HG03139 (cell line): Measurements from ENCODE around the gene RIF1.
A peak's percentile ranks its signal among the peaks of the same experiment; 100 is the strongest.

Source experiments
- ATAC-seq: cut with Tn5 transposase; IDR thresholded peaks from one replicate; pipeline ENCODE4 v1.9.1; 2021; ENCODE audit not compliant: unreplicated experiment

Gene RIF1, protein sequence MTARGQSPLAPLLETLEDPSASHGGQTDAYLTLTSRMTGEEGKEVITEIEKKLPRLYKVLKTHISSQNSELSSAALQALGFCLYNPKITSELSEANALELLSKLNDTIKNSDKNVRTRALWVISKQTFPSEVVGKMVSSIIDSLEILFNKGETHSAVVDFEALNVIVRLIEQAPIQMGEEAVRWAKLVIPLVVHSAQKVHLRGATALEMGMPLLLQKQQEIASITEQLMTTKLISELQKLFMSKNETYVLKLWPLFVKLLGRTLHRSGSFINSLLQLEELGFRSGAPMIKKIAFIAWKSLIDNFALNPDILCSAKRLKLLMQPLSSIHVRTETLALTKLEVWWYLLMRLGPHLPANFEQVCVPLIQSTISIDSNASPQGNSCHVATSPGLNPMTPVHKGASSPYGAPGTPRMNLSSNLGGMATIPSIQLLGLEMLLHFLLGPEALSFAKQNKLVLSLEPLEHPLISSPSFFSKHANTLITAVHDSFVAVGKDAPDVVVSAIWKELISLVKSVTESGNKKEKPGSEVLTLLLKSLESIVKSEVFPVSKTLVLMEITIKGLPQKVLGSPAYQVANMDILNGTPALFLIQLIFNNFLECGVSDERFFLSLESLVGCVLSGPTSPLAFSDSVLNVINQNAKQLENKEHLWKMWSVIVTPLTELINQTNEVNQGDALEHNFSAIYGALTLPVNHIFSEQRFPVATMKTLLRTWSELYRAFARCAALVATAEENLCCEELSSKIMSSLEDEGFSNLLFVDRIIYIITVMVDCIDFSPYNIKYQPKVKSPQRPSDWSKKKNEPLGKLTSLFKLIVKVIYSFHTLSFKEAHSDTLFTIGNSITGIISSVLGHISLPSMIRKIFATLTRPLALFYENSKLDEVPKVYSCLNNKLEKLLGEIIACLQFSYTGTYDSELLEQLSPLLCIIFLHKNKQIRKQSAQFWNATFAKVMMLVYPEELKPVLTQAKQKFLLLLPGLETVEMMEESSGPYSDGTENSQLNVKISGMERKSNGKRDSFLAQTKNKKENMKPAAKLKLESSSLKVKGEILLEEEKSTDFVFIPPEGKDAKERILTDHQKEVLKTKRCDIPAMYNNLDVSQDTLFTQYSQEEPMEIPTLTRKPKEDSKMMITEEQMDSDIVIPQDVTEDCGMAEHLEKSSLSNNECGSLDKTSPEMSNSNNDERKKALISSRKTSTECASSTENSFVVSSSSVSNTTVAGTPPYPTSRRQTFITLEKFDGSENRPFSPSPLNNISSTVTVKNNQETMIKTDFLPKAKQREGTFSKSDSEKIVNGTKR (N-terminal part only)

GRCh38 chr2:151409601-151410484 is at the start of gene RIF1:
Gene RIF1 (plus strand): TSS chr2:151409902. CDS start chr2:151410424, 522 bp downstream.
- peak; percentile 93 for ATAC-seq

GRCh38 chr2:151361674-151362370 is 47.9 kb upstream of the RIF1 start:
- no peak for ATAC-seq

DNA sequence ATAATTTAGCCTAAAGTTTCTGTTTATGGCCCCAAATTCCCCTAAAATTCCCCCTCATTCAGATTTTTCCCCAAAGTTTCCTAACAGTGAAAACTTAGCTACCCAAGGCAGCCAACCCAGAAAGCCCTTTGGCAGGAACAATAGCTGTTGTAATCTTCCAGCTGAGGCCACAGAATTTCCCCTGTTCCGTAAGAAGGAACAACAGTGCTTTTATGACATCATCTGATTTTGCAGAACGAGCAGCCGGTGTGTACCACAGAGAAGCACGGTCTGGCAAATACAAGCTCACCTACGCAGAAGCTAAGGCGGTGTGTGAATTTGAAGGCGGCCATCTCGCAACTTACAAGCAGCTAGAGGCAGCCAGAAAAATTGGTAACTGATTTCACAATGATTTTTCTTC is 46.0 kb upstream of the RIF1 start:
- peak; percentile 60 for ATAC-seq

- ATAC-seq: no peak
Observed at GRCh38 chr2:151367571-151367970, 42.1 kb upstream of the RIF1 start.

- ATAC-seq: peak; percentile 96
Observed at GRCh38 chr2:151374436-151374835, 35.3 kb upstream of the RIF1 start.

- ATAC-seq: no peak
Observed at GRCh38 chr2:151379169-151379568, 30.5 kb upstream of the RIF1 start.

- no peak for ATAC-seq
Observed at GRCh38 chr2:151380580-151381235, 29.0 kb upstream of the RIF1 start.

GRCh38 chr2:151381266-151381665 is 28.4 kb upstream of the RIF1 start:
- ATAC-seq: no peak

- ATAC-seq: no peak
Observed at GRCh38 chr2:151388011-151388410, 21.7 kb upstream of the RIF1 start.

DNA sequence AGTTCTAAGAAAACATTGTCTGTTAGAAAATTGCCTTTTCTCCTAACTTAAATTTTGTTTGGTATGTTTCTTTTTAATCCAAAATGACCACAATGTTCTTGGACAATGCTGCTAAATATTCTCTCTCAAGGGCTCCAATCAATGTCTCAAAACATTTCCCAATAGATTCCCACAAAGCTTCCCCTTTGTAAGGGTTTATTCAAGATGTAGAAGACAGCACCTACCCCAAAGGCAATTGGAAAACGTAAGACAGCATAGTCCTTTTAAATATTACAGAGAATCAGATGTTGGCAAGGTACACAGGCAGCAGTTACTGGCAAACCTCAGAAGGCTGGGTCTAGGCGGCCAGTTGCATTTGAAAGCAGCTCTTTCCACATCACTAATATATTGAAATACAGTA is 18.3 kb upstream of the RIF1 start:
- ATAC-seq: no peak

DNA sequence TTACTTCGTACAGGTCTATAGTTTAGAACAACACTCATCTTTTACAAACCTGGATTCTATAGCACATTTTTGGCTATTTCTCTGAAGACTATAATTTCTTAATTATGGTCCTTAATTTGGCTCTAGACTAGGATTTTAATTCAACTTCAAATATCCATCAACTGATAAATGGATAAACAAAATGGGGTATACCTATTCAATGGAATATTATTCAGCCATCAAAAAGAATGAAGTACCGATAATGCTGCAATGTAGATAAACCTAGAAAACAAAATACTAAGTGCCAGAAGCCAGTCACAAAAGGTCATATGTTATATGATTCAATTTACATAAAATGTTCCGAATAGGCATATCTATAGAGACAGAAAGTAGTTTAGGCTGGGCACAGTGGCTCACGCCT is 15.2 kb upstream of the RIF1 start:
- ATAC-seq: no peak

DNA sequence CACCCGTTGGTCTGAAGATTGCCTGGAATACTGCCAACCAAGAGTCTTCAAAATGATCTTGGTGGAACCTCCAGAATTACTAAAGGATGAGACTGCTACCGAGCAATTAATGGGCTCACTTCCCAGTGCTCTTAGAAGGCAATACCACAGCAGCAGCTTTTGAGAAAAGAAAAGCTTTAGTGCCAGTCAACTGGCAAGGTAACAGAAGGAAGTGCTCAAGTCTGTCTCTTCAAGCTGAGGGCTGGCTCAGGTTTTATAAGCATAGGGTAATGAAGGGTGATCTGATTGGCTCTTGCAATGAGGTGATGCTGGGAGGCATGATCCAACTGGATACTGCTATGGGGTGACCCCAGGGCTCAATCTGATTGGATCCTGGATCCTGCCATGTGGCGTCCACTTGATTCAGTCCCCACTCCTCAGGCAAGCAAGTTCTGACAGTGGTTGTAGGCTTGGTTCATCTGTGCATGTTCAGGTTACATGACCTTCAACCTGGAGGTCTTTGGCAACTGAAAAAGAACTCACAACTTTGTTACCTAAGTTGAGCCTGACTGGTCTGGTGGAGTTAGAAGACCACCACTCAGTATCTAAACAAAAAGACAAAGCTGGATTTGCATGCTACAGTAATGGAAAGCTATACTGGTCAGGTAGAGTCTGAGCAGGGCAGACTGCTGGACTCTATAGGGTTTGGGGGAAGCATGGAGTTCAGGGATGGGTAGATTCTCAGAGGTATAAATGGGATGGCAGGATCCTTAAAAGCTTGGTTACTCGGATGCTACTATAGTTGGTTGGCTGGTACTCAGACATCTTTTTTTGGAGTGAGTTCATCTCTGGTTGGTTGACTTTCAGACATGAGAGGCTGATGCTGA is 14.0 kb upstream of the RIF1 start:
- ATAC-seq: no peak

- no peak for ATAC-seq
Observed at GRCh38 chr2:151399981-151400380, 9.7 kb upstream of the RIF1 start.

DNA sequence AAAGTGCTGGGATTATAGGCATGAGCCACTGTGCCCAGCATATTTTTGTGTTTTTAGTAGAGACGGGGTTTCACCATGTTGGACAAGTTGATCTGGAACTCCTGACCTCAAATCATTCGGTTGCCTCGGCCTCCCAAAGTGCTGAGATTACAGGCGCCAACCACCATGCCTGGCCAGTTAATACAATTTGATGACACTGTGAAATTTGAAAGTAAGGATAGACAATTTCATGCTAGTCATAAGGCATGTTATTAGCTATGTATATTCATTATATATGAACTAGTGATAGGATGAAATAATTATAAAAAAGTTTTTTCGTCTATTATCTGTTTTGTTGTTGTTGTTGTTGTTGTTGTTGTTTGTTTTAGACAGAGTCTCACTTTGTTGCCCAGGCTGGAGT is 8.6 kb upstream of the RIF1 start:
- no peak for ATAC-seq

- no peak for ATAC-seq
Observed at GRCh38 chr2:151403914-151404313, 5.8 kb upstream of the RIF1 start.

GRCh38 chr2:151405376-151405775 is 4.3 kb upstream of the RIF1 start:
- no peak for ATAC-seq

DNA sequence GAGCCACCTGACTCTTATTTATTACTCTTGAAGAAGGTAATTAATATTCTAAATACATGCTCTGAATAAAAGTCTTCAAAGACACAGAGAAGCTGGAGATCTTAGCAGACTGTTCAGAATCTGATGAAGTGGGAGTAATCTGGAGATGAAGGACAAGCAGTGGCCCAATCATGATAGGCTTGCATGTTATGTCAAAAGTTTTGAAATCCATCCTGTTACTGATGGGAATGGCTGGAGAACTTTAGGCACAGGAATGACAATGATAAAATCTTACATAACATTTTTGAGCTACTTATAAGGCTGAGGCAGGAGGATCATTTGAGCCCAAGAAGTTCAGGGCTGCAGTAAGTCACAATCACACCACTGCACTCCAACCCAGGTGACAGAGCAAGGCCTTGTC is 2.4 kb upstream of the RIF1 start:
- ATAC-seq: no peak
